HL-60 (cell line): ENCODE measurements around the gene PARN.

Source experiments
- DNase-seq, 2 experiments: peaks; one replicate each; pipeline ENCODE4 v3.0.0-alpha.2; 2010 to 2020; ENCODE audit warnings: low read depth in 1 of 2, low spot score in 1 of 2
- H3K27ac ChIP-seq: fragments of 250-450 bp; sonication (Bioruptor Pico); replicated peaks from 2 replicates; pipeline ENCODE4 v1.5.1; 2020; ENCODE audit warnings: mild to moderate bottlenecking, moderate library complexity
- H3K27me3 ChIP-seq: fragments of 250-450 bp; sonication (Bioruptor Pico); 2 replicates; pipeline ENCODE4 v1.5.1; 2021; ENCODE audit warnings: mild to moderate bottlenecking, moderate library complexity; ENCODE audit not compliant: insufficient read depth, poor library complexity, severe bottlenecking
- H3K4me3 ChIP-seq: replicated peaks from 2 replicates; pipeline ENCODE4 v1.5.1; 2011; ENCODE audit warnings: mild to moderate bottlenecking, control low read depth, low read length; ENCODE audit not compliant: insufficient read depth
- GABPA ChIP-seq: IDR thresholded peaks from 2 replicates; pipeline ENCODE4 v1.6.1; 2012; ENCODE audit warnings: low read depth
- POLR2AphosphoS5 ChIP-seq: IDR thresholded peaks from 2 replicates; pipeline ENCODE4 v1.6.1; 2012; ENCODE audit warnings: low read depth
- REST ChIP-seq: IDR thresholded peaks from 2 replicates; pipeline ENCODE4 v1.6.1; 2012; ENCODE audit warnings: low read depth; ENCODE audit not compliant: insufficient replicate concordance
- SPI1 ChIP-seq: IDR thresholded peaks from 2 replicates; pipeline ENCODE4 v1.6.1; 2012; ENCODE audit warnings: low read depth, mild to moderate bottlenecking, borderline replicate concordance
- TF ChIP-seq, protein P1 (sequence below): IDR thresholded peaks from one replicate; pipeline ENCODE4 v1.5.1; 2011; ENCODE audit warnings: low read length, control low read depth, inconsistent platforms; ENCODE audit not compliant: insufficient read depth

Gene PARN

GRCh38 chr16:14513389-14514107, 116.5 kb downstream of the PARN start:
- no peak overlapping the region for H3K27ac ChIP-seq
- no peak overlapping the region for H3K4me3 ChIP-seq
- no peak for DNase-seq
- H3K27me3 ChIP-seq, result no peaks in the 10 kb centered on the region
- TF ChIP-seq SPI1 (no peak), GABPA (no peak), REST (no peak), POLR2AphosphoS5 (no peak)
- TF ChIP-seq, protein P1, sequence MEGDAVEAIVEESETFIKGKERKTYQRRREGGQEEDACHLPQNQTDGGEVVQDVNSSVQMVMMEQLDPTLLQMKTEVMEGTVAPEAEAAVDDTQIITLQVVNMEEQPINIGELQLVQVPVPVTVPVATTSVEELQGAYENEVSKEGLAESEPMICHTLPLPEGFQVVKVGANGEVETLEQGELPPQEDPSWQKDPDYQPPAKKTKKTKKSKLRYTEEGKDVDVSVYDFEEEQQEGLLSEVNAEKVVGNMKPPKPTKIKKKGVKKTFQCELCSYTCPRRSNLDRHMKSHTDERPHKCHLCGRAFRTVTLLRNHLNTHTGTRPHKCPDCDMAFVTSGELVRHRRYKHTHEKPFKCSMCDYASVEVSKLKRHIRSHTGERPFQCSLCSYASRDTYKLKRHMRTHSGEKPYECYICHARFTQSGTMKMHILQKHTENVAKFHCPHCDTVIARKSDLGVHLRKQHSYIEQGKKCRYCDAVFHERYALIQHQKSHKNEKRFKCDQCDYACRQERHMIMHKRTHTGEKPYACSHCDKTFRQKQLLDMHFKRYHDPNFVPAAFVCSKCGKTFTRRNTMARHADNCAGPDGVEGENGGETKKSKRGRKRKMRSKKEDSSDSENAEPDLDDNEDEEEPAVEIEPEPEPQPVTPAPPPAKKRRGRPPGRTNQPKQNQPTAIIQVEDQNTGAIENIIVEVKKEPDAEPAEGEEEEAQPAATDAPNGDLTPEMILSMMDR, result no peak

- no peak for TF ChIP-seq GABPA
- no peak for TF ChIP-seq POLR2AphosphoS5
- Histone ChIP-seq H3K27ac (no peak overlapping the region), H3K4me3 (no peak overlapping the region), H3K27me3 (no peaks in the 10 kb centered on the region)
- DNase-seq, result no peak
Observed at GRCh38 chr16:14511800-14512135, 118.3 kb downstream of the PARN start.

- Histone ChIP-seq H3K27ac (no peak overlapping the region), H3K4me3 (no peak overlapping the region), H3K27me3 (no peaks in the 10 kb centered on the region)
- TF ChIP-seq SPI1, result no peak
- no peak for TF ChIP-seq POLR2AphosphoS5
- TF ChIP-seq, protein P1, result no peak
- TF ChIP-seq REST, result no peak
- no peak for TF ChIP-seq GABPA
- no peak for DNase-seq
Observed at GRCh38 chr16:14510939-14511799, 118.9 kb downstream of the PARN start.

GRCh38 chr16:14510581-14510938, 119.5 kb downstream of the PARN start:
- Histone ChIP-seq H3K4me3 (no peak overlapping the region), H3K27ac (no peak overlapping the region), H3K27me3 (no peaks in the 10 kb centered on the region)
- DNase-seq, result no peak
- TF ChIP-seq SPI1 (no peak), POLR2AphosphoS5 (no peak), REST (no peak), GABPA (no peak)
- TF ChIP-seq, protein P1, result no peak
